Measurements from ENCODE around the gene SEC14L2. TPM values are rescaled to one million over a fixed set of nuclear protein-coding genes. Genes with fewer than 3 reads are reported as not detected.

SEC14L2 gene
- total and polyA plus RNA-seq, 2 experiments from 2014 or later = 2.9 to 11.2 TPM

- Histone ChIP-seq H3K27me3 (no peaks in the 10 kb centered on the region), H3K4me1 (ENCODE audit: low read depth) (no peaks in the 10 kb centered on the region), H3K9me3 (ENCODE audit: low read depth) (no peaks in the 10 kb centered on the region), H3K4me3 (no peak overlapping the region), H3K27ac (no peak overlapping the region), H3K36me3 (peaks cover under 1% of the 10 kb centered on the region)
- no peak for DNase-seq (ENCODE audit: low read depth in 1 of 2, low spot score in 1 of 2)
- no peak for TF ChIP-seq CTCF (IDR thresholded peaks at IDR 0.05; ENCODE audit: low read depth, low read length)
Measured at GRCh38 chr22:30411780-30412179, 15.0 kb downstream of the SEC14L2 start.

GRCh38 chr22:30413001-30413400 is 16.2 kb downstream of the SEC14L2 start:
- Histone ChIP-seq H3K36me3 (peaks cover 7% of the 10 kb centered on the region), H3K27ac (no peak overlapping the region), H3K4me3 (no peak overlapping the region), H3K27me3 (no peaks in the 10 kb centered on the region), H3K9me3 (ENCODE audit: low read depth) (no peaks in the 10 kb centered on the region), H3K4me1 (ENCODE audit: low read depth) (no peaks in the 10 kb centered on the region)
- DNase-seq (ENCODE audit: low read depth in 1 of 2, low spot score in 1 of 2) = no peak
- no peak for TF ChIP-seq CTCF (IDR thresholded peaks at IDR 0.05; ENCODE audit: low read depth, low read length)

DNA sequence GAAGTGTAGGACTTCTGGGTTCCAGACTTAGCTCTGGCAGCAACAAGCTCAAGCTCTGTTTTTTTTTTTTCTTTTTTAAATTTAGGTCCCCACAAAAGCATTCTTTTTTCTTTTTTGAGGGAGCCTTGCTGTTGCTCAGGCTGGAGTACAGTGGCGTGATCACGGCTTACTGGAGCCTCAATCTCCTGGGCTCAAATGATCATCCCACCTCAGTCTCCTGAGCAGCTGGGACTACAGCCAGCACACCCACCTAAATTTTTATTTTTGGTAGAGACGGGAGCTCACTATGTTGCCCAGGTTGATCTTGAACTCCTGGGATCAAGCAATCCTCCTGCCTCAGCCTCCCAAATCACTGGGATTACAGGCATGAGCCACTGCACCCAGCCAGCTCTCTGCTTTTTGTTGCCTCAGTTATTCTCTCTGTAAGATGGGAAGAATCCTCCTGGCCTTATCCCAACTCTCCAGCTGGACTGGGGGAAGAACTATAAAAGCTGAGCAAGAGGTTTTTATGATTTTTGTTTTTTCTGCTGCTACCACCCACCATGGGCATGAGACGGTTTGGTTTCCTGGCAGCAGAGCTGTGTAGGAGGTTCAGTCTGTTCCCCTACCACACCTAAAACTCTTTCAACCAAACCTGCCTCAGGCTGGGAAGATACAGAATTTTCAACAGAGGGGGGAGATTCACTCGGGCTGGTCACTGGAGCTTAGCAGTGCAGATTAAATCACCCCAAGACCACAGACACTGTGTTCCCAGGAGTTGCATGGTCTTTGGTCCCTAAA is 17.1 kb downstream of the SEC14L2 start:
- no peak for DNase-seq (ENCODE audit: low read depth in 1 of 2, low spot score in 1 of 2)
- no peak overlapping the region for H3K4me3 ChIP-seq
- H3K36me3 ChIP-seq = peaks cover 14% of the 10 kb centered on the region
- no peak overlapping the region for H3K27ac ChIP-seq
- no peaks in the 10 kb centered on the region for H3K4me1 ChIP-seq (ENCODE audit: low read depth)
- no peaks in the 10 kb centered on the region for H3K27me3 ChIP-seq
- no peak for TF ChIP-seq CTCF (IDR thresholded peaks at IDR 0.05; ENCODE audit: low read depth, low read length)
- H3K9me3 ChIP-seq (ENCODE audit: low read depth) = no peaks in the 10 kb centered on the region

- Histone ChIP-seq H3K4me3 (no peak overlapping the region), H3K9me3 (ENCODE audit: low read depth) (no peaks in the 10 kb centered on the region), H3K36me3 (peaks cover 14% of the 10 kb centered on the region), H3K4me1 (ENCODE audit: low read depth) (no peaks in the 10 kb centered on the region), H3K27me3 (no peaks in the 10 kb centered on the region), H3K27ac (no peak overlapping the region)
- no peak for TF ChIP-seq CTCF (IDR thresholded peaks at IDR 0.05; ENCODE audit: low read depth, low read length)
- DNase-seq (ENCODE audit: low read depth in 1 of 2, low spot score in 1 of 2) = no peak
Measured at GRCh38 chr22:30414525-30415047, 17.8 kb downstream of the SEC14L2 start.

DNA sequence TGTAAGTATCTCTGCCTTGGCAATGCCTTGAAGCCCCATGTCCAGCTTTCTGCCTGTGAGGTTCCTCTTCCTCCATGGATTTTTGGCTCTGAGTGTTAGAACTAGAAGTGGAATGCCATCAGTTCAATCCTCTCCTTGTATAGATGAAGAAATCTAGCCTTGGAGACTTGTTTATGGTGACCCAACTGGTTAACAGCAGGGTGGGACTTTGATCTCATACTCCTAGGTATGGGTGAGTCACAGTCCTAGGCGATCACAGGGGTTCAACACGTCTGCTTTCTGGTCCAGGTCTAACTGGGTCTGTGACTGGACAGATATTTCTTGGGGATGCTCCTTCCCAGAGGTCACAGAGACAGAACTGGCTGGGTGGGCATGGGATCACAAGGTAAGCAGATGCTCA is 19.6 kb downstream of the SEC14L2 start:
- no peak overlapping the region for H3K27ac ChIP-seq
- no peaks in the 10 kb centered on the region for H3K9me3 ChIP-seq (ENCODE audit: low read depth)
- no peak for DNase-seq (ENCODE audit: low read depth in 1 of 2, low spot score in 1 of 2)
- H3K4me1 ChIP-seq (ENCODE audit: low read depth) = peaks cover 7% of the 10 kb centered on the region
- H3K4me3 ChIP-seq = no peak overlapping the region
- TF ChIP-seq CTCF (IDR thresholded peaks at IDR 0.05; ENCODE audit: low read depth, low read length) = no peak
- no peaks in the 10 kb centered on the region for H3K27me3 ChIP-seq
- H3K36me3 ChIP-seq = peaks cover 14% of the 10 kb centered on the region

All from cardiac muscle cell (in vitro differentiated cells and primary cell).